Measurements from ENCODE around the gene MISP.

Gene MISP

DNA sequence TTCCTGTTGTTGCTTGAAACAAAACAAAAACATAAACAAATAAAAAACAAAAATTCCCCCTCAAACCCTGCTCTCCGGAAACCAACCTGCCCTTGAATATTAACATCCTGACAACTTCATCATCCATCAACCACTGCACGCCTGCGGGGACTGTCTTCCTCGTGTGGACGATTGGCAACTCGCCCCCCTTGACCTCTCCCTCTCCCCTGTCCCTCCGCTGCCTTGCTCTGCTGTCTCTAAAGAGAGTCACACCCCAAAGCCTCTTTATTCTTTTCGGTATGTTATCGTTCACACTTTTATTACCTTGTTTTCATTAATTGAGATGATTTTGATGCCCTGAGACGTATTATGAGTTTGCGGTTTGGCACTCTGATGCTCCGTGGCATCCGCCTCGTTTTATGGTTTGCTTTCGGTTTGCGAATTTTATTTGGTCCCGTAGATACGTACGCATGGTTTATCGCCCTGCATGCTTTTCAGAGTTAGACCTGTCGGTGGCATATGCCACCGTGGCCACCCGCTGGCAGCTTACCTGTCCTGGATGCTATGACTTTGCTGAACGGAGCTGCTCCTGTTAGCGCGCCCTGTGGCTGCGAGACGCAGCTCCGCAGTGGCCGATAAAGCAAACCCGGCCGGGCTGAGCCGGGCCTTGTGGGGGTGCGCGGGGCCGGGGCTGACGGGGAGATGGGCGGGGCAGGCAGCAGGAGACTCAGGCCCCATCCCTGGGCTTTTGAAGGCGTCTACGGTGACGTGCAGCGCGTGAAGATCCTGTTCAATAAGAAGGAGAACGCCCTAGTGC is 56.9 kb downstream of the MISP start:
- no peak for DNase-seq (ENCODE audit: low read depth in 3 of 3, low spot score in 1 of 3)

DNA sequence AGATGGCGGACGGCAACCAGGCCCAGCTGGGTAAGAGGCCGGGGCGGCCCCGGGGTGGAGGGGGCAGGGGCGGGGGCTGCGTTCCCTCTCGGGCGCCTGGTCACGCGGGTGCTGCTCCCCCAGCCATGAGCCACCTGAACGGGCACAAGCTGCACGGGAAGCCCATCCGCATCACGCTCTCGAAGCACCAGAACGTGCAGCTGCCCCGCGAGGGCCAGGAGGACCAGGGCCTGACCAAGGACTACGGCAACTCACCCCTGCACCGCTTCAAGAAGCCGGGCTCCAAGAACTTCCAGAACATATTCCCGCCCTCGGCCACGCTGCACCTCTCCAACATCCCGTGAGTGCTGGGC is 57.5 kb downstream of the MISP start:
- DNase-seq (ENCODE audit: low read depth in 3 of 3, low spot score in 1 of 3), result no peak

DNA sequence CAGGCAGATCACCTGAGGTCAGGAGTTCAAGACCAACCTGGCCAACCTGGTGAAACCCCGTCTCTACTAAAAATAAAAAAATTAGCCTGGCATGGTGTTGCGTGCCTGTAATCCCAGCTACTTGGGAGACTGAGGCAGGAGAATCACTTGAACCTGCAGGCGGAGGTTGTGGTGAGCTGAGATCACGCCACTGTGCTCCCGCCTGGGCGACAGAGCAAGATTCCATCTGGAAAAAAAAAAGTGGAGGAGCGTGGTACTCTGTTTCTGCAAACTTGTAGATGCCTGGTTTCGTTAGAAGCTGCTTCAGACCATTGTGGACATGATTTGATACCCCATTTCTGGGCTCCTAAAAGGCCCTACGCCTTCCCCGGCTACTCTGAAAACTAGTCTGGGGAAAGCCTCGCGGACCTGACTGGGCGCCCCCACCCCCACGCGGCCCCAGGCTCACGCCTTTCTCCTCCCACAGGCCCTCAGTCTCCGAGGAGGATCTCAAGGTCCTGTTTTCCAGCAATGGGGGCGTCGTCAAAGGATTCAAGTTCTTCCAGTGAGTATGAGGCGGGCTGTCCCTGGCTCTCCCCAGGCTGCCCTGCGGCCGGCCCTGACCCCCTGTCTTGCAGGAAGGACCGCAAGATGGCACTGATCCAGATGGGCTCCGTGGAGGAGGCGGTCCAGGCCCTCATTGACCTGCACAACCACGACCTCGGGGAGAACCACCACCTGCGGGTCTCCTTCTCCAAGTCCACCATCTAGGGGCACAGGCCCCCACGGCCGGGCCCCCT is 59.4 kb downstream of the MISP start:
- no peak for DNase-seq (ENCODE audit: low read depth in 3 of 3, low spot score in 1 of 3)

DNA sequence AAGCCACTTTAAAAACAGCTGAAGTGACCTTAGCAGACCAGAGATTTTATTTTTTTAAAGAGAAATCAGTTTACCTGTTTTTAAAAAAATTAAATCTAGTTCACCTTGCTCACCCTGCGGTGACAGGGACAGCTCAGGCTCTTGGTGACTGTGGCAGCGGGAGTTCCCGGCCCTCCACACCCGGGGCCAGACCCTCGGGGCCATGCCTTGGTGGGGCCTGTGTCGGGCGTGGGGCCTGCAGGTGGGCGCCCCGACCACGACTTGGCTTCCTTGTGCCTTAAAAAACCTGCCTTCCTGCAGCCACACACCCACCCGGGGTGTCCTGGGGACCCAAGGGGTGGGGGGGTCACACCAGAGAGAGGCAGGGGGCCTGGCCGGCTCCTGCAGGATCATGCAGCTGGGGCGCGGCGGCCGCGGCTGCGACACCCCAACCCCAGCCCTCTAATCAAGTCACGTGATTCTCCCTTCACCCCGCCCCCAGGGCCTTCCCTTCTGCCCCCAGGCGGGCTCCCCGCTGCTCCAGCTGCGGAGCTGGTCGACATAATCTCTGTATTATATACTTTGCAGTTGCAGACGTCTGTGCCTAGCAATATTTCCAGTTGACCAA is 60.1 kb downstream of the MISP start:
- DNase-seq (ENCODE audit: low read depth in 3 of 3, low spot score in 1 of 3), result no peak

DNA sequence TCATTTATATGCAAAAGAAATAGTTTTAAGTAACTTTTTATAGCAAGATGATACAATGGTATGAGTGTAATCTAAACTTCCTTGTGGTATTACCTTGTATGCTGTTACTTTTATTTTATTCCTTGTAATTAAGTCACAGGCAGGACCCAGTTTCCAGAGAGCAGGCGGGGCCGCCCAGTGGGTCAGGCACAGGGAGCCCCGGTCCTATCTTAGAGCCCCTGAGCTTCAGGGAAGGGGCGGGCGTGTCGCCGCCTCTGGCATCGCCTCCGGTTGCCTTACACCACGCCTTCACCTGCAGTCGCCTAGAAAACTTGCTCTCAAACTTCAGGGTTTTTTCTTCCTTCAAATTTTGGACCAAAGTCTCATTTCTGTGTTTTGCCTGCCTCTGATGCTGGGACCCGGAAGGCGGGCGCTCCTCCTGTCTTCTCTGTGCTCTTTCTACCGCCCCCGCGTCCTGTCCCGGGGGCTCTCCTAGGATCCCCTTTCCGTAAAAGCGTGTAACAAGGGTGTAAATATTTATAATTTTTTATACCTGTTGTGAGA is 60.7 kb downstream of the MISP start:
- no peak for DNase-seq (ENCODE audit: low read depth in 3 of 3, low spot score in 1 of 3)

DNA sequence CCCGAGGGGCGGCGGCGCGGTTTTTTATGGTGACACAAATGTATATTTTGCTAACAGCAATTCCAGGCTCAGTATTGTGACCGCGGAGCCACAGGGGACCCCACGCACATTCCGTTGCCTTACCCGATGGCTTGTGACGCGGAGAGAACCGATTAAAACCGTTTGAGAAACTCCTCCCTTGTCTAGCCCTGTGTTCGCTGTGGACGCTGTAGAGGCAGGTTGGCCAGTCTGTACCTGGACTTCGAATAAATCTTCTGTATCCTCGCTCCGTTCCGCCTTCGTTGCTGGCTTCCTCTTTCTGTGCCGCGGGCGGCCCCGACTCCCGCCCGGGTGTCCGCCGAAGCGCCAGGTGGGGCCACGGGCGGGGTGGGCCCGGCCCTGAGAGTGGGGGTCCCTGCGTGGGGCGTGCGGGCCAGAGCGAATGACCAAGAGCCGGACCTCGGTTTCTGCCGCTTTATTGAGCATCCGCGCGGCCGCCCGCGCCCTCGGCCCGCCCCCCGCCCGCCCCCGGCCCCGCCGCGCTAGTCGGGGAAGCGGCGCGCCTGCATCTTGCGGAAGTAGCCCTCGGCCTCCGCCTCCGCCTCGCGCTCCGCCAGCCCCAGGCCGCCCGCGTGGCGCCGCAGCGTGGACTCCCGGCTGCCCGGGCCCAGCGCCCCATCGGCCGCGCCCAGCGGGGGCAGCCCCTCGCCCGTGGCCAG is 61.3 kb downstream of the MISP start:
- DNase-seq (ENCODE audit: low read depth in 3 of 3, low spot score in 1 of 3), result no peak

DNA sequence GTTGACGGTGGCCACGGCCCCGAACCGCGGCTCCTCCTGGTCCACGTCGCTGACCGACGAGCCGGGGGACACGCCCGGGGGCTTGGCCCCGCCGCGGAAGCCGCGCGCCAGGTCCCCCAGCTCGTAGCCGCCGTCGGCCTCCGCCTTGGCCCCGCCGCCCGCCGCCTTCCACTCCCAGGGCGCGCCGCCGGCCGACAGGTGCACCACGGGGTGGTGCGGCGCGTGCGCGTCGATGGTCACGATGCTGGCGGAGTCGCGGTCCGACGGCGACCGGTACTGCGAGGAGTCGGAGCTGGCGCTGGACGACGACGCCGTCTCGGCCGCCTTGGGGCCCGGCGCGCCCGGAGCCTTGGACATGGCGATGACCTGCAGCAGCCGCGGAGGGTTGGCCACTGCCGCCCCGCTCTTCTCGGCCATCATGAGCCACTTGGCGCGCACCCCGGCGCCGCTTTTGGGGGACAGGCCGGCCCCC is 61.9 kb downstream of the MISP start:
- DNase-seq (ENCODE audit: low read depth in 3 of 3, low spot score in 1 of 3), result no peak

DNA sequence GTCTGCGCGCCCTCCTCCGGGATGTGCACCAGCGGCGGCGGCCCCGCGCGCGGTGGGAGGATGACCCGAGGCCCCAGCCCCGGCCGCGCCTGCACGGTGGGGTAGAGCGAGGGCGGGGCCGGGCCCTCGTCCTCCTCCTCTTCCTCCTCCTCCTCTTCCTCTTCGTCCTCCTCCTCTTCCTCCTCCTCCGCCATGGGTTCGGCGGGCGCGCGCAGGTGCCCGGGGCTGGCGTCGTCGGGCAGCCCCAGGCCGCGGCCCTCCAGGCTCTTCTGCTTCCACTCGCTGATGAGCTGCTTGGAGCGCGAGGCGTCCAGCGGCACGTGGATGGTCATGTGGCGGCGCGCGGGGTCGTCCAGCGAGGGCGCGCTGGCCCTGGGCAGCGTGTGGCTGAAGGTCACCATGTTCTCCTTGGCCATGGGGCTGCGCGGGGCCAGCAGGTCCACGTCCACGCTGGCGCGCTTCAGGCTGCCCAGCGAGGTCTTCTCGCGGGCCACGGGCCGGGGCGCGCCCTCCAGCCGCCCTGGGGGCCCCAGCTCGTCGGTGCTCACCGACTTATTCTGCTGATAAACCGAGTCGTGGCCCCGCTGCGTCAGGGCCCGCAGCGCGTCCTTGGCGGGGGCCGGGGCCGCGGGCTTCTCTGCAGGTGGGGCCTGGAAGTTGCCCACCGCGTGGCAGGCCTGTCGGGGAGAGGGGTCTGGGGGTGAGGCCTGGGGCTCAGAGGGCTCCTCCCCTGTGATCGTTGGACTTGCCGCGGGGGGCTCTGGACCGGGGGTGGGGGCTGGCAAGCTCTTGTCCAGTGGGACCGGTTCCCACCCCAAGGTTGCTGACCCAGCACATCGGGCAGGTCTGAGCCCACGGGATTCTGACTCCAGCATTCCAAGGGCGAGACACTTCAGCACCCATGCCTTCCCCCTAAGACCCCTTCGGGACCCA is 62.6 kb downstream of the MISP start:
- no peak for DNase-seq (ENCODE audit: low read depth in 3 of 3, low spot score in 1 of 3)
